ENCODE data around the gene LPP.

LPP gene

GRCh38 chr3:188581365-188581764 lies 427.4 kb downstream of the LPP start:
- Mint-ChIP-seq H3K36me3 (ENCODE audit: insufficient read depth) (peaks cover 2% of the 10 kb centered on the region), H3K4me3 (no peak overlapping the region), H3K9me3 (no peaks in the 10 kb centered on the region), H3K27ac (no peak overlapping the region), H3K27me3 (no peaks in the 10 kb centered on the region), H3K4me1 (ENCODE audit: low read depth in 2 of 2) (peaks cover 5 to 17% of the 10 kb centered on the region in 2 donors)
- DNase-seq: no peak
- no peak for ATAC-seq (replicated peaks)

GRCh38 chr3:188581792-188582191 lies 427.8 kb downstream of the LPP start:
- H3K36me3 Mint-ChIP-seq (ENCODE audit: insufficient read depth): peaks cover 2% of the 10 kb centered on the region
- H3K27me3 Mint-ChIP-seq: no peaks in the 10 kb centered on the region
- H3K9me3 Mint-ChIP-seq: no peaks in the 10 kb centered on the region
- H3K4me1 Mint-ChIP-seq (ENCODE audit: low read depth in 2 of 2): peaks cover 5 to 17% of the 10 kb centered on the region in 2 donors
- no peak overlapping the region for H3K4me3 Mint-ChIP-seq
- ATAC-seq (replicated peaks) (no peak), DNase-seq (no peak)
- H3K27ac Mint-ChIP-seq: no peak overlapping the region

GRCh38 chr3:188583341-188584161 lies 429.6 kb downstream of the LPP start:
- no peaks in the 10 kb centered on the region for H3K27me3 Mint-ChIP-seq
- ATAC-seq (replicated peaks) (peak; percentile 14), DNase-seq (no peak)
- H3K27ac Mint-ChIP-seq: no peak overlapping the region
- H3K4me3 Mint-ChIP-seq: peak overlapping the region in 1 of 2 donors; percentile 1
- H3K9me3 Mint-ChIP-seq: no peaks in the 10 kb centered on the region
- H3K4me1 Mint-ChIP-seq (ENCODE audit: low read depth in 2 of 2): peaks cover 5 to 14% of the 10 kb centered on the region in 2 donors
- peaks cover 2% of the 10 kb centered on the region for H3K36me3 Mint-ChIP-seq (ENCODE audit: insufficient read depth)

GRCh38 chr3:188584162-188584529 lies 430.2 kb downstream of the LPP start:
- no peaks in the 10 kb centered on the region for H3K9me3 Mint-ChIP-seq
- H3K27ac Mint-ChIP-seq: no peak overlapping the region
- no peak for DNase-seq
- H3K4me1 Mint-ChIP-seq (ENCODE audit: low read depth in 2 of 2): peaks cover 8 to 19% of the 10 kb centered on the region in 2 donors
- peak overlapping the region in 1 of 2 donors; percentile 1 for H3K4me3 Mint-ChIP-seq
- no peak for ATAC-seq (replicated peaks)
- no peaks in the 10 kb centered on the region for H3K36me3 Mint-ChIP-seq (ENCODE audit: insufficient read depth)
- H3K27me3 Mint-ChIP-seq: no peaks in the 10 kb centered on the region

GRCh38 chr3:188584958-188585689 lies 431.2 kb downstream of the LPP start:
- Mint-ChIP-seq H3K9me3 (no peaks in the 10 kb centered on the region), H3K27ac (peak overlapping the region in 1 of 2 donors; percentile 11), H3K4me3 (peak overlapping the region in 1 of 2 donors; percentile 1), H3K4me1 (ENCODE audit: low read depth in 2 of 2) (peaks cover 10 to 19% of the 10 kb centered on the region in 2 donors), H3K36me3 (ENCODE audit: insufficient read depth) (no peaks in the 10 kb centered on the region), H3K27me3 (no peaks in the 10 kb centered on the region)
- DNase-seq (no peak), ATAC-seq (replicated peaks) (no peak)

- Mint-ChIP-seq H3K9me3 (no peaks in the 10 kb centered on the region), H3K4me3 (no peak overlapping the region), H3K27me3 (no peaks in the 10 kb centered on the region), H3K4me1 (ENCODE audit: low read depth in 2 of 2) (peaks cover 10 to 19% of the 10 kb centered on the region in 2 donors), H3K36me3 (ENCODE audit: insufficient read depth) (no peaks in the 10 kb centered on the region), H3K27ac (peak overlapping the region in 1 of 2 donors; percentile 56)
- no peak for DNase-seq
- ATAC-seq (replicated peaks): no peak
Measured at GRCh38 chr3:188589071-188589470, 435.1 kb downstream of the LPP start.

GRCh38 chr3:188589771-188590170 lies 435.8 kb downstream of the LPP start:
- DNase-seq: no peak
- no peak for ATAC-seq (replicated peaks)
- Mint-ChIP-seq H3K27ac (no peak overlapping the region), H3K27me3 (no peaks in the 10 kb centered on the region), H3K4me3 (no peak overlapping the region), H3K4me1 (ENCODE audit: low read depth in 2 of 2) (peaks cover 7 to 14% of the 10 kb centered on the region in 2 donors), H3K36me3 (ENCODE audit: insufficient read depth) (no peaks in the 10 kb centered on the region), H3K9me3 (no peaks in the 10 kb centered on the region)

- Mint-ChIP-seq H3K9me3 (no peaks in the 10 kb centered on the region), H3K4me3 (no peak overlapping the region), H3K27me3 (no peaks in the 10 kb centered on the region), H3K4me1 (ENCODE audit: low read depth in 2 of 2) (peaks cover 7 to 10% of the 10 kb centered on the region in 2 donors), H3K36me3 (ENCODE audit: insufficient read depth) (no peaks in the 10 kb centered on the region), H3K27ac (no peak overlapping the region)
- ATAC-seq (replicated peaks): no peak
- no peak for DNase-seq
Measured at GRCh38 chr3:188590557-188590956, 436.6 kb downstream of the LPP start.

- ATAC-seq (replicated peaks) (no peak), DNase-seq (no peak)
- Mint-ChIP-seq H3K9me3 (no peaks in the 10 kb centered on the region), H3K27me3 (no peaks in the 10 kb centered on the region), H3K36me3 (ENCODE audit: insufficient read depth) (no peaks in the 10 kb centered on the region), H3K4me1 (ENCODE audit: low read depth in 2 of 2) (peaks cover 0 to 2% of the 10 kb centered on the region in 2 donors), H3K27ac (peak overlapping the region in 1 of 2 donors; percentile 3), H3K4me3 (no peak overlapping the region)
Measured at GRCh38 chr3:188594139-188594538, 440.2 kb downstream of the LPP start.

- H3K4me3 Mint-ChIP-seq: no peak overlapping the region
- H3K27ac Mint-ChIP-seq: no peak overlapping the region
- no peaks in the 10 kb centered on the region for H3K9me3 Mint-ChIP-seq
- no peaks in the 10 kb centered on the region for H3K4me1 Mint-ChIP-seq (ENCODE audit: low read depth in 2 of 2)
- no peak for DNase-seq
- no peaks in the 10 kb centered on the region for H3K36me3 Mint-ChIP-seq (ENCODE audit: insufficient read depth)
- H3K27me3 Mint-ChIP-seq: no peaks in the 10 kb centered on the region
- no peak for ATAC-seq (replicated peaks)
Measured at GRCh38 chr3:188595890-188596376, 442.0 kb downstream of the LPP start.

- Mint-ChIP-seq H3K4me1 (ENCODE audit: low read depth in 2 of 2) (no peaks in the 10 kb centered on the region), H3K27ac (no peak overlapping the region), H3K9me3 (no peaks in the 10 kb centered on the region), H3K27me3 (no peaks in the 10 kb centered on the region), H3K36me3 (ENCODE audit: insufficient read depth) (no peaks in the 10 kb centered on the region), H3K4me3 (no peak overlapping the region)
- ATAC-seq (replicated peaks) (no peak), DNase-seq (no peak)
Measured at GRCh38 chr3:188598894-188599293, 444.9 kb downstream of the LPP start.

GRCh38 chr3:188602111-188602510 lies 448.2 kb downstream of the LPP start:
- Mint-ChIP-seq H3K27ac (no peak overlapping the region), H3K36me3 (ENCODE audit: insufficient read depth) (no peaks in the 10 kb centered on the region), H3K9me3 (no peaks in the 10 kb centered on the region), H3K4me1 (ENCODE audit: low read depth in 2 of 2) (peaks cover 0 to 4% of the 10 kb centered on the region in 2 donors), H3K4me3 (no peak overlapping the region), H3K27me3 (no peaks in the 10 kb centered on the region)
- no peak for DNase-seq
- ATAC-seq (replicated peaks): no peak

- Mint-ChIP-seq H3K27ac (no peak overlapping the region), H3K36me3 (ENCODE audit: insufficient read depth) (no peaks in the 10 kb centered on the region), H3K9me3 (no peaks in the 10 kb centered on the region), H3K27me3 (no peaks in the 10 kb centered on the region), H3K4me1 (ENCODE audit: low read depth in 2 of 2) (peaks cover 0 to 4% of the 10 kb centered on the region in 2 donors), H3K4me3 (no peak overlapping the region)
- ATAC-seq (replicated peaks) (no peak), DNase-seq (no peak)
Measured at GRCh38 chr3:188602620-188603019, 448.7 kb downstream of the LPP start.

- Mint-ChIP-seq H3K4me3 (no peak overlapping the region), H3K9me3 (peaks cover 0 to 2% of the 10 kb centered on the region in 2 donors), H3K36me3 (ENCODE audit: insufficient read depth) (no peaks in the 10 kb centered on the region), H3K27me3 (no peaks in the 10 kb centered on the region), H3K27ac (no peak overlapping the region), H3K4me1 (ENCODE audit: low read depth in 2 of 2) (peaks cover 0 to 4% of the 10 kb centered on the region in 2 donors)
- DNase-seq (no peak), ATAC-seq (replicated peaks) (no peak)
Measured at GRCh38 chr3:188604651-188605050, 450.7 kb downstream of the LPP start.
